Parathyroid adenoma (tissue), 2 donors: ENCODE data around the gene GNG14.
A peak's percentile ranks its signal among the peaks of the same experiment; 100 is the strongest.

Source experiments
- H2AFZ ChIP-seq: fragments of 300-600 bp; sonication (generic); one replicate; pipeline ENCODE4 v1.7.0; 2017; ENCODE audit warnings: antibody characterized with exemption, mild to moderate bottlenecking
- H3K27ac ChIP-seq: fragments of 300-600 bp; sonication (generic); one replicate; pipeline ENCODE4 v1.7.0; 2017
- H3K27me3 ChIP-seq: fragments of 300-600 bp; sonication (generic); one replicate; pipeline ENCODE4 v1.7.0; 2017; ENCODE audit warnings: low read length; ENCODE audit not compliant: control insufficient read depth, insufficient read depth
- H3K36me3 ChIP-seq: fragments of 300-600 bp; sonication (generic); one replicate; pipeline ENCODE4 v1.7.0; 2017; ENCODE audit warnings: low read length; ENCODE audit not compliant: control insufficient read depth, insufficient read depth
- H3K4me1 ChIP-seq: fragments of 300-600 bp; sonication (generic); one replicate; pipeline ENCODE4 v1.7.0; 2017; ENCODE audit warnings: control low read depth
- H3K4me2 ChIP-seq: fragments of 300-600 bp; sonication (generic); one replicate; pipeline ENCODE4 v1.7.0; 2017; ENCODE audit warnings: low read length
- H3K4me3 ChIP-seq: fragments of 300-600 bp; sonication (generic); one replicate; pipeline ENCODE4 v1.7.0; 2017; ENCODE audit warnings: low read depth, low read length
- H3K79me2 ChIP-seq: fragments of 300-600 bp; sonication (generic); one replicate; pipeline ENCODE4 v1.7.0; 2017; ENCODE audit warnings: control low read depth
- H3K9ac ChIP-seq: fragments of 300-600 bp; sonication (generic); one replicate; pipeline ENCODE4 v1.7.0; 2017; ENCODE audit warnings: mild to moderate bottlenecking
- H3K9me3 ChIP-seq: fragments of 300-600 bp; sonication (generic); one replicate; pipeline ENCODE4 v1.7.0; 2017; ENCODE audit warnings: low read length; ENCODE audit not compliant: control insufficient read depth
- CTCF ChIP-seq: fragments of 300-600 bp; sonication (generic); IDR thresholded peaks from one replicate; pipeline ENCODE4 v1.7.0; 2017; ENCODE audit warnings: antibody characterized with exemption, mild to moderate bottlenecking
- donor health status: primary hyperparathyroidism.

The GNG14 gene

GRCh38 chr19:12731337-12731736 lies 43.5 kb downstream of the GNG14 start:
- peaks cover 29% of the 10 kb centered on the region for H3K79me2 ChIP-seq
- H3K36me3 ChIP-seq = no peaks in the 10 kb centered on the region

GRCh38 chr19:12733369-12734214 lies 45.8 kb downstream of the GNG14 start:
- peaks cover 37% of the 10 kb centered on the region for H3K79me2 ChIP-seq
- peaks cover 12% of the 10 kb centered on the region for H3K4me1 ChIP-seq
- peak overlapping the region; percentile 84 for H3K27ac ChIP-seq
- peak overlapping the region; percentile 96 for H3K4me3 ChIP-seq
- no peaks in the 10 kb centered on the region for H3K36me3 ChIP-seq
- peak; percentile 16 for TF ChIP-seq CTCF
- no peaks in the 10 kb centered on the region for H3K9me3 ChIP-seq
- H3K9ac ChIP-seq = peak overlapping the region; percentile 49
- H3K27me3 ChIP-seq = no peaks in the 10 kb centered on the region
- peak overlapping the region; percentile 58 for H3K4me2 ChIP-seq
- H2AFZ ChIP-seq = peak overlapping the region; percentile 79

More at GRCh38 chr19:12731337-12731736, 43.5 kb downstream of the GNG14 start:
- H3K9ac ChIP-seq = no peak overlapping the region
- no peak overlapping the region for H3K4me3 ChIP-seq
- H3K27ac ChIP-seq = no peak overlapping the region
- no peaks in the 10 kb centered on the region for H3K27me3 ChIP-seq
- no peak overlapping the region for H3K4me2 ChIP-seq
- TF ChIP-seq CTCF = no peak
- H3K9me3 ChIP-seq = no peaks in the 10 kb centered on the region
- no peak overlapping the region for H2AFZ ChIP-seq
- peaks cover 5% of the 10 kb centered on the region for H3K4me1 ChIP-seq

- Histone ChIP-seq H3K4me3 (peak within 1 kb of the TSS; percentile 96), H2AFZ (peak within 1 kb of the TSS; percentile 75), H3K9me3 (no peaks in the 10 kb centered on the region), H3K36me3 (no peaks in the 10 kb centered on the region), H3K27ac (peak within 1 kb of the TSS; percentile 92), H3K9ac (peak within 1 kb of the TSS; percentile 9), H3K4me1 (peaks cover 11% of the 10 kb centered on the region), H3K4me2 (peak within 1 kb of the TSS; percentile 80), H3K79me2 (peaks cover 35% of the 10 kb centered on the region), H3K27me3 (no peaks in the 10 kb centered on the region)
- TF ChIP-seq CTCF = no peak
Measured at GRCh38 chr19:12736995-12737834, 49.4 kb downstream of the GNG14 start, which contains the start of gene GET3. Gene GET3, plus strand, starts transcription at chr19:12737497. Its CDS starts 9 bp downstream, at chr19:12737506.

GRCh38 chr19:12737835-12738351 lies 50.1 kb downstream of the GNG14 start:
- H3K9me3 ChIP-seq = no peaks in the 10 kb centered on the region
- peak overlapping the region; percentile 96 for H3K4me3 ChIP-seq
- H3K9ac ChIP-seq = peak overlapping the region; percentile 9
- H3K4me2 ChIP-seq = peak overlapping the region; percentile 80
- H3K36me3 ChIP-seq = no peaks in the 10 kb centered on the region
- TF ChIP-seq CTCF = no peak
- H3K27ac ChIP-seq = peak overlapping the region; percentile 92
- no peaks in the 10 kb centered on the region for H3K27me3 ChIP-seq
- H2AFZ ChIP-seq = peak overlapping the region; percentile 75
- peaks cover 8% of the 10 kb centered on the region for H3K4me1 ChIP-seq
- H3K79me2 ChIP-seq = peaks cover 28% of the 10 kb centered on the region
